ENCODE measurements around the gene FKBP9.
"Not testable (repeated sequence)": the region's sequence is repeated elsewhere in the genome, so short reads cannot be mapped to it uniquely, and the experiment has no call there.

The FKBP9 gene

GRCh38 chr7:32948202-32948601, 9.0 kb upstream of the FKBP9 start:
- DNase-seq (ENCODE audit: low read depth) = no peak

- no peak for DNase-seq (ENCODE audit: low read depth)
Measured at GRCh38 chr7:32952876-32953275, 4.4 kb upstream of the FKBP9 start.

DNA sequence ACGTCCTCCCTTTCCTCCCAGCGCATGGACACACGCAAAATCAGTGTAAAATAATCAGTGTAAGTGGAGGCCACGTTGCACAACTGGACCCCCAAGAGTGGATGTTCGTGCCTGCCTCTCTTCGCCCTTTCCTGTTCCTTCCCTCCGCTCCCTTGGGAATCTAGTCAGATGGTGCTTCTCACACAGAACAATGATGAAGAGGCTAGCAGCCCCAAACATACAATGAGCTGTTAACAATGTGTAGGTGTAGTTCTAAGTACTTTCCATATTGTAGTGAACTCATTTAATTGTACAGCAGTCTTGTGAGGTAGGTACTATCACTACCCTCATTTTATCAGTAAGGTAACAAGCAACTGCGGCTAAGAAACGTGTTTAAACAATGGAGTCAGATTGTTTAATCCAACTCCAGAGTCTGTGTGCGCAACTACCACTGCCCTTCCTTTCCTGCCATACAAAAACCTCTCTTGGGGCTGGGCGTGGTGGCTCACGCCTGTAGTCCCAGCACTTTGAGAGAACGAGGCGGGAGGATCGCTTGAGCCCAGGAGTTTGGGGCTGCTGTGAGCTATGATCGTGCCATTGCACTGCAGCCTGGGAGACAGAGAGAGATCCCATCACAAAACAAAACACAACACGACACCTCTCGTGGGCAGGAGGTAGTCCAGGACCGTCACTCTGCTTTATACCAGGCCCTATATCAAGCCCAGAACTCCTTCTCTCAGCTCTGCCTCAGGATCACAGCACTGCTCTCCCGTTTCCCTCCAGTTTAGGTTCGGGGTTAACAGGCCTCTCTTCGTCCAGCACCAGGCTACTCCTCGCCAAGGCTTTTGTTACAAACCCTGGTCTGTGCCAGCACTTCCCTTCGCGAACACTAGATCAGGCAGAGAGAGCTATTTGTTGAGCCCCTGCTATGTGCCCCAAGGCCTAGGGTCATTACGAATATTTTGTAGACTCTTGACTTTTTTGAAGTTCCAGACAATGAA, 1.1 kb downstream of the FKBP9 start:
- no peak for DNase-seq (ENCODE audit: low read depth)

DNA sequence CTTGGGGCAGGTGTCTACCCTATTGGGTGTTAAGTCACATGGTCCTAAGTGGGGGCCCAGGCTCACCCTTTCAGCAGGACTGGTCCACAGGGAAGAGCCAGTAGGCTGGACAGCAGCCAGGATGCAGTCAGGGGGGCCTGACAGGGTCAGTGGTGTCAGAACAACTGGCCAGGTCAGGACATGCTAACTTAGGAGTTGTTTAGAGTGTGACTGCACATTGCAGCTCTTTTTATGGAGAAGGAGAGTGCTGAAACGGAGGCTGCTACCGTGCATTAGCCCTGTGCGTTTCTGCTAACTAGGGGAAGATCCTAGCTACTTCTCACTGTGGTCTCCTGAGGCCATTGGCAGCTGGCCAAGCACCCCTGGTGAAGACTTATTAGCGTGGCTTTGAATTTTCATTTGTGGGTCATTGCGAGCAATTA, 6.7 kb downstream of the FKBP9 start:
- DNase-seq (ENCODE audit: low read depth) = not testable (repeated sequence)

GRCh38 chr7:32964461-32965159, 7.4 kb downstream of the FKBP9 start:
- DNase-seq (ENCODE audit: low read depth) = not testable (repeated sequence)

GRCh38 chr7:32966489-32967267, 9.4 kb downstream of the FKBP9 start:
- not testable (repeated sequence) for DNase-seq (ENCODE audit: low read depth)

DNA sequence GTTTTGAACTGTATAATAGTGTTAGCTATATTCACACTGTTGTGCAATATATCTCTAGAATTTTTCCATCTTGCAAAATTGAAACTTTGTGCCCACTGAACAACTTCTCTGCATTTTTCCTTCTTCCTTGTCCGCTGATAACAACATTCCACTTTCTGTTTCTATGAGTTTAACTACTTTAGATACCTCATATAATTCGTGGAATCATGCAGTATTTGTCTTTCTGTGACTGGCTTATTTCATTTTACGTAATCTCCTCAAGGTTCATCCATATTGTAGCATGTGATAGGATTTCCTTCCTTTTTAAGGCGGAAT, 10.0 kb downstream of the FKBP9 start:
- not testable (repeated sequence) for DNase-seq (ENCODE audit: low read depth)

- DNase-seq (ENCODE audit: low read depth) = not testable (repeated sequence)
Measured at GRCh38 chr7:32971967-32972366, 14.7 kb downstream of the FKBP9 start.

- not testable (repeated sequence) for DNase-seq (ENCODE audit: low read depth)
Measured at GRCh38 chr7:32977159-32977558, 19.9 kb downstream of the FKBP9 start.

DNA sequence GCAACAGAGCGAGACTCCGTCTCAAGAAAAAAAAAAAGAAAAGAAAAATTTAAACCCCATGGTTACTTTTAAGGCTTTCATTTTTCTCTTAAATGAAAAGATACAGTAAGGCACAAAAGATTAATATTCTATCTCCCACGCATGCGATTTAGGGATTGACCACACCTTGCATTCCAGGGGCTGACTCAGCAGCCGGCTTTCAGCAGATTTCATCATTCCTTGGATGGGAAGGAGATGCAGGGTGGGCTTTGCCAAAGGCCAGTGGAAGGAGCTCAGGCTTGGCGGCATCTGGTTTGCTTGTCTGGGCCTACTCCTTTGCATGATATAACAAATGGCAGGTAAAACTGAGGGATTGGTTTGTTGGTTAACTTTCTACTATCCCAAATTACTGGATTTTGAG, 22.0 kb downstream of the FKBP9 start:
- DNase-seq (ENCODE audit: low read depth) = not testable (repeated sequence)

DNA sequence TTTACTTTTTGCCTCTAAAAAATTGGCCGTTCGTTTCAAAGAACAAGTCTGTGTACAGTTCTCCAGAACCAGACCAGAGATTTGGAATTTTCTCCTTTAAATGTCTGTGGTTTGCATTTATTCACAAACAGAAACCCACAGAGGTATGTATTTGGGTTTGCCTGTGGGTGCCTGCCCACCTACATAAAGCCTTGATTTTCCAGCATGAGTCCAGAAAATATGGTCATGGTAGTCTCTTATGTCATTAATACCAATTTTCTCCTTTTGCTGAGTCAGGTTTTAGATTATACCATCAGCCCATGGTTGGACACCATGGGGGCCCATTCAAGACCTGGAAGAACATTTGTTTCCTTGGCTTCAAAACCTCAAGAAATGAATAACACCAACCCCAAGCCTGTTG, 22.7 kb downstream of the FKBP9 start:
- DNase-seq (ENCODE audit: low read depth) = not testable (repeated sequence)

DNA sequence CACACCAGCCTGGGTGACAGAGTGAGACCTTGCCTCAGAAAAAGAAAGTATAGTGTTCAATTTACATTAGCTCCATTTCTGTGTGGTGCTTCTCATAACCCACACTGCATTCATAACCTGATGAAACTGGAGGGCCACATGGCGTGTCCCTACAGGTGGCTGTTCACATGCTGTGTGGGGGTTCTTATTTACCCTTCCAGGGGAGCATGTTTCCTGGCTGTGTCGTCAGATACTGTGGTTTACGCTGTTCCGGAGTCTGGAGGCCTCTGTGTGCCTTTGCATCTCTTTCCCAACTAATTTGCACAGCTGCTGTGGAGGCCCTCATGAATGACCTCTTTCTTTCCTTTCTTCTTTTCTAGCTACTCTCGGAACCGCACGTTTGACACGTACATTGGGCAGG, 30.9 kb downstream of the FKBP9 start:
- DNase-seq (ENCODE audit: low read depth) = not testable (repeated sequence)

GRCh38 chr7:32991068-32991585, 33.9 kb downstream of the FKBP9 start:
- DNase-seq (ENCODE audit: low read depth) = not testable (repeated sequence)

DNA sequence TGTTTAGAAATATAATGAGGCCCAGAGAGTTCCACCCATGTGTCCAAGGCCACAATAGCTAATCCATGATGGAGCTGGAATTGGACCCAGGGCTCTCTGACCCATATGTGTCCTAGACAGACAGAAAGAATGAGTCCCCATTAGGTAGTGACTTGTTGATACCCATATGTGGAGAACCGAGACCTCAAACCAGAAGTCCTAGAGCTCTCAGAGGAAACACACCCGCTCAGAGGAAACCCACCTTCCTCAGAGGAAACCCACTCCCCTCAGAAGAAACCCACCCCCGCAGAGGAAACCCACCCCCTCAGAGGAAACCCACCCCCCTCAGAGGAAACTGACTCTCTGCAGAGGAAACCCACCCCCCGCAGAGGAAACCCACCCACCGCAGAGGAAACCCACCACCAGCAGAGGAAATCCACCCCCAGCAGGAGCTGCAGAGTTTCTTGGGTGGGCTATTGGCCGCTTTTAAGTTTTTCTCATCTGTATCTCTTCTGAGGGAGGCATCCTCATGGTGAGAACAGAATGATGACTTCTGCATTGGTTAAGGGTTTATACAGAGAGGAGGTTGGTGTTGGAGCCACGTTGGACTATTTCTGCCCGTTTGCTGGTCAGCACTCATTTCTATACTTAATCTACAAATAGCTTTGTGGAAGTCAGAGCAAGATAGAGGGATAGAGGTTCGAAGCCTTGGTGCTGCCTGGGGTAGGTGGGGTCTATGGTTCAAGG, 34.9 kb downstream of the FKBP9 start:
- DNase-seq (ENCODE audit: low read depth) = not testable (repeated sequence)

GRCh38 chr7:32992750-32993149, 35.5 kb downstream of the FKBP9 start:
- not testable (repeated sequence) for DNase-seq (ENCODE audit: low read depth)

GRCh38 chr7:32997956-32998355, 40.7 kb downstream of the FKBP9 start:
- not testable (repeated sequence) for DNase-seq (ENCODE audit: low read depth)

GRCh38 chr7:32998361-32999171, 41.3 kb downstream of the FKBP9 start:
- DNase-seq (ENCODE audit: low read depth) = not testable (repeated sequence)

- DNase-seq (ENCODE audit: low read depth) = not testable (repeated sequence)
Measured at GRCh38 chr7:32999380-32999779, 42.1 kb downstream of the FKBP9 start.

- not testable (repeated sequence) for DNase-seq (ENCODE audit: low read depth)
Measured at GRCh38 chr7:33003111-33003510, 45.9 kb downstream of the FKBP9 start.

GRCh38 chr7:33004104-33004616, 46.9 kb downstream of the FKBP9 start:
- not testable (repeated sequence) for DNase-seq (ENCODE audit: low read depth)
